Measurements from ENCODE around the gene TAS2R46.
"Not testable (repeated sequence)": the region's sequence is repeated elsewhere in the genome, so short reads cannot be mapped to it uniquely, and the experiment has no call there.

Gene TAS2R46

DNA sequence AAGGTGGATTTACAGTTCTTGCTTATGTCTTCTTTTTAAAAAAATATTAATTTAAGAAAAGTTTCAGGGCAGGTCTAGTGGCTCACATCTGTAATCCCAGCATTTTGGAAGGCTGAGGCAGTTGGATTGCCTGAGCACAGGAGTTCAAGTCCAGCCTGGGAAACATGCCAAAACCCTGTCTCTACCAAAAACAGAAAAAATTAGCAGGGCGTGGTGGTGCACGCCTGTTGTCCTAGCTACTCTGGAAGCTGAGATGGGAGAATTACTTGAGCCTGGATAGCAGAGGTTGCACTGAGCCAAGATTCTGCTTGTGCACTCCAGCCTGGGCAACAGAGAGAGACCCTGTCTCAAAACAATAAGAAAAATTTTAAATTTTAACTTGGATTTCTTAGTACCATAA is 5.4 kb upstream of the TAS2R46 start:
- DNase-seq (ENCODE audit: low read depth) = peak; percentile 12
- TF ChIP-seq, protein P1, sequence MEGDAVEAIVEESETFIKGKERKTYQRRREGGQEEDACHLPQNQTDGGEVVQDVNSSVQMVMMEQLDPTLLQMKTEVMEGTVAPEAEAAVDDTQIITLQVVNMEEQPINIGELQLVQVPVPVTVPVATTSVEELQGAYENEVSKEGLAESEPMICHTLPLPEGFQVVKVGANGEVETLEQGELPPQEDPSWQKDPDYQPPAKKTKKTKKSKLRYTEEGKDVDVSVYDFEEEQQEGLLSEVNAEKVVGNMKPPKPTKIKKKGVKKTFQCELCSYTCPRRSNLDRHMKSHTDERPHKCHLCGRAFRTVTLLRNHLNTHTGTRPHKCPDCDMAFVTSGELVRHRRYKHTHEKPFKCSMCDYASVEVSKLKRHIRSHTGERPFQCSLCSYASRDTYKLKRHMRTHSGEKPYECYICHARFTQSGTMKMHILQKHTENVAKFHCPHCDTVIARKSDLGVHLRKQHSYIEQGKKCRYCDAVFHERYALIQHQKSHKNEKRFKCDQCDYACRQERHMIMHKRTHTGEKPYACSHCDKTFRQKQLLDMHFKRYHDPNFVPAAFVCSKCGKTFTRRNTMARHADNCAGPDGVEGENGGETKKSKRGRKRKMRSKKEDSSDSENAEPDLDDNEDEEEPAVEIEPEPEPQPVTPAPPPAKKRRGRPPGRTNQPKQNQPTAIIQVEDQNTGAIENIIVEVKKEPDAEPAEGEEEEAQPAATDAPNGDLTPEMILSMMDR (IDR thresholded peaks at IDR 0.05; ENCODE audit: insufficient read depth, low read depth, low read length, missing control alignments) = no peak
- H3K4me3 ChIP-seq (ENCODE audit: low read length) = no peak overlapping the region

DNA sequence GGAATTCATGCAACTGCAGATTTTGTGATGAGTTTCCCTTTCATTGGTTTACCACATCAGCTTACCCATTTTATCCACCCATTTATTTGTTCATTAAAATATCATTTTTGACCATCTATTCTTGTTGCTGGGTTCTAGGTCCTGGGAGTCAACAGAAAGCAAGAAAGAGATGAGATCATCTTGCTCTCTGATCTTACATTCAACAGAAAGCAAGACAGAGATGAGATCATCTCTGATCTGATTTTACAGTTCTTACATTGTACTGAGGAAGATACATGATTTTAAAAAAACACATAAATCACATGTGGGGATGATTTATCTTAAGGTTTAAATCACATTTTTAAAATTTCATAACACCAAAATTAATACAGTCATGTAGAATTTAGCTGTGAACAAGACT is 2.3 kb downstream of the TAS2R46 start:
- peak; percentile 14 for DNase-seq (ENCODE audit: low read depth)
- TF ChIP-seq, protein P1 (IDR thresholded peaks at IDR 0.05; ENCODE audit: insufficient read depth, low read depth, low read length, missing control alignments) = no peak
- no peak overlapping the region for H3K4me3 ChIP-seq (ENCODE audit: low read length)

DNA sequence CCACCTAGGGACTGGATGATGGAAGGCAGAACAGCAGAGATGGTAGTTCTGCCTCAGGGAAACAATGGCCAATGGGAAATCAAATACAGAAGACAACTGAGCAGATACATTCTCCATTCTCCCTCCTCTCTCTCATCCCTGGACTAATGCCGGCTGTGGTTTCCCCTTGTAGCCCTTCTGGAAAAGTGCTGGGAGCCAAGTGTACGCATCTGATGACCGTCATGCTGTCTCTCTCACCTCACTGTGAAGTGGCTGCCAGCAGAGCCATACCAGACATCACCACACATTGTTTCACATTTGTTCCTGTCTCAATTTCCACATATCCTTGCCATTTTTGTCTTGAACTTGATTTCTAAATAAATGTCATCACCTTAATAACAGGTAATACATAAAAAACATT is 3.1 kb downstream of the TAS2R46 start:
- DNase-seq (ENCODE audit: low read depth) = no peak
- no peak overlapping the region for H3K4me3 ChIP-seq (ENCODE audit: low read length)
- TF ChIP-seq, protein P1 (IDR thresholded peaks at IDR 0.05; ENCODE audit: insufficient read depth, low read depth, low read length, missing control alignments) = no peak

DNA sequence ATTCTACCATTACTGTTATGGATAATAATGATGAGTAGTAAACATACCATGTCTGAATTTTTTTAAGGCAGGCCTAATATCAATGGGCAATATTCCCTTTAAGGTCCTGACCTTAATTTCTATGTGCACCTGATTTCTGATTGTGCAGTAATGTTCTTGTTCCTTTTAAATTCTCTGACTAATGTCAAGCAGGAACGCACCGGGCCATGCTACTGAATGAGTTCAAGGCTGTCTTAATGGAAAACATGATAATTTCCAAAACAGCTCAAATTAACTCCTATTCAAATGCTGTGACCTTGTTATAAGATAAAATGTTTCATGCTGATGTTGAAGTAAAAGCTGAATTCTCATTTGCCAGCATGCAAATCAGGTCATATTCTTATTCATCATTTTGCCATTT is 6.8 kb downstream of the TAS2R46 start:
- no peak overlapping the region for H3K4me3 ChIP-seq (ENCODE audit: low read length)
- TF ChIP-seq, protein P1 (IDR thresholded peaks at IDR 0.05; ENCODE audit: insufficient read depth, low read depth, low read length, missing control alignments) = no peak
- DNase-seq (ENCODE audit: low read depth) = no peak

DNA sequence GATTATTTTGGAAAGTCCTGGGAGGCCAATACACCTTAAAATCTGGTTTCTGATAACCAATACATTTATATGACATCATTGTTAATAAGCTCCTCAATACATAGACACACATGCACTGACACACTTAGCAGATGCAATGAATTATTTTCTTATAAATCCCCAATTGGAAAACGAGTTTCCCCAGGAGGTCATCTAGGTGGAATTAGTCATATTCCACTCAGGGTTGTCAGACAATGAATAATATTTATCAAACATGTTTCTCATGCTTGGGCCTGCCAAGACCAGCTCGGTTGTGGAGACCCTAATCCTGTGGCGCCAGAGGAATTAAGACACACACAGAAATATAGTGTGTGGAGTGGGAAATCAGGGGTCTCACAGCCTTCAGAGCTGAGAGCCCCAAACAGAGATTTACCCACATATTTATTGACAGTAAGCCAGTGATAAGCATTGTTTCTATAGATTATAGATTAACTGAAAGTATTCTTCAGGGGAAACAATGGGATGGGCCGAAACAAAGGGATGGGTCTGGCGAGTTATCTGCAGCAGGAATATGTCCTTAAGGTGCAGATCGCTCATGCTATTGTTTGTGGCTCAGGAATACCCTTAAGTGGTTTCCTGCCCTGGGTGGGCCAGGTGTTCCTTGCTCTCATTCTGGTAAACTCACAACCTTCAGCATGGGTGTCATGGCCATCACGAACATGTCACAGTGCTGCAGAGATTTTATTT is 12.1 kb downstream of the TAS2R46 start:
- H3K4me3 ChIP-seq (ENCODE audit: low read length) = not testable (repeated sequence)
- peak; percentile 52 for DNase-seq (ENCODE audit: low read depth)

DNA sequence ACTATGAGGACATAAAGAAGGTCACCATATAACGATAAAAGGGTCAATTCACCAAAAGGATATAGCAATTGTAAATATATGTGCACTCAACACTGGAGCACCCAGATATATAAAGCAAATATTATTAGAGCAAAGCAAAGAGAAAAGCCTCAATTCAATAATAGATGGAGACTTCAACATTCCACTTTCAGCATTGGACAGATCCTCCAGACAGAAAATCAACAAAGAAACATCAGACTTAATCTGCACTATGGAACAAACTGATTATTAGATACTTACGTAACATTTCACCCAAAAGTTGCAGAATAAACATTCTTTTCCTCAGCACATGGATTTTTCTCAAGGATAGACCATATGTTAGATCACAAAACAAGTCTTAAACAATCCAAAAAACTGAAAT is 20.7 kb downstream of the TAS2R46 start:
- not testable (repeated sequence) for DNase-seq (ENCODE audit: low read depth); H3K4me3 ChIP-seq (ENCODE audit: low read length)

DNA sequence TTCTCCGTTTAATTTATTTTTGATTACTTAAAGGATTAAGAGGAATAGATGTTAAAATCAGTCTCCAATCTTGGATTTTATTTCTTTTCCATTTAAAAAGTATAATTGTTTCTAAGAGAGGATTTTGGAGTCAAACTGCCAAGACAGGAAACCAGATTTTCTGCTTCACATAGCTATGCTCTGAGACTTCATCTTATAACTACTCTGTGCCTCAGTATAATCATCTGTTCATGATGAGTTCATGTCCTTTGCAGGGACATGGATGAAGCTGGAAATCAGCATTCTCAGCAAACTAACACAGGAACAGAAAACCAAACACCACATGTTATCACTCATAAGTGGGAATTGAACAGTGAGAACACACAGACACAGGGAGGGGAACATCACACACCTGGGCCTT is 21.9 kb downstream of the TAS2R46 start:
- DNase-seq (ENCODE audit: low read depth) = peak; percentile 20
- TF ChIP-seq, protein P1 (IDR thresholded peaks at IDR 0.05; ENCODE audit: insufficient read depth, low read depth, low read length, missing control alignments) = no peak
- H3K4me3 ChIP-seq (ENCODE audit: low read length) = no peak overlapping the region

DNA sequence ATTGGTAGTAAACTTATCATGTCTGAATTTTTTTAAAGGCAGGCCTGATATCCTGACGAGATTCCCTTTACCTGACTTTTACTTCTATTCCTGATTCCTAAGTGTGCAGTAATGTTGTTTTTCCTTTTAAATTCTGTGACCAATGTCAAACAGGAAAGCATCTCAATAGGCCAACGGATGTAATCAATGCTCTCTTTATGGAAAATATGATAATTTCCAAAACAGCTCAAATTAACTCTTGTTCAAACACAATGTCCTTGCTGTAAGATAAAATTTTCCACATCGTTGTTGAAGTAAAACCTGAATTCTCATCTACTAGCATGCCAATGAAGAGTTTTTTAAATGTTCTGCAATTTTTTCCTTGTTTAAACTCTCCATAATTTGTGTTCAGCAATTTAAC is 22.9 kb downstream of the TAS2R46 start:
- no peak overlapping the region for H3K4me3 ChIP-seq (ENCODE audit: low read length)
- DNase-seq (ENCODE audit: low read depth) = no peak
- TF ChIP-seq, protein P1 (IDR thresholded peaks at IDR 0.05; ENCODE audit: insufficient read depth, low read depth, low read length, missing control alignments) = no peak

DNA sequence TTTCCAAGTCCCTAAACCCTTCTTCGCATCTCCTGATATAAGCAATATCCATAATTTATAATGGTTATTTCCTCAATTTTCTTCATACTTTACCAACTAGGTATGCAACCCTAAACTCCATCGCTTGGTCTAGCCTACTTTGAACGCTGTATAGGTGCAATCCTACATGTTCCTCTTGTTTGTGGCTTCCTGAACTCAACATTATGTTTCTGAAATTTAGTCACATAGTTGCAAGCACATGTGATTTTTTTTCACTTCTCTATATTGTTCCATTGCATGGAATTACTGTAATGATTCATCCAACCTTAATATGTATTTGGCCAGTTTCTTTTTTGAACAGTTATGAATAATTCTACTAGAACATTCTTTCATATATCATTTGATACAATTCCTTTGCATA is 28.1 kb downstream of the TAS2R46 start:
- H3K4me3 ChIP-seq (ENCODE audit: low read length); DNase-seq (ENCODE audit: low read depth): not testable (repeated sequence)
